Measurements from ENCODE around the gene LRCOL1. TPM values are rescaled to one million over a fixed set of nuclear protein-coding genes. Genes with fewer than 3 reads are reported as not detected.
A peak's percentile ranks its signal among the peaks of the same experiment; 100 is the strongest.

Gene LRCOL1
- total RNA-seq, 1 experiment from 2014 or later = 0.24 TPM

- ATAC-seq = peak; percentile 31
- POLR2A ChIA-PET = no interaction called here
Observed at GRCh38 chr12:132583411-132583710, 27.0 kb downstream of the LRCOL1 start.

DNA sequence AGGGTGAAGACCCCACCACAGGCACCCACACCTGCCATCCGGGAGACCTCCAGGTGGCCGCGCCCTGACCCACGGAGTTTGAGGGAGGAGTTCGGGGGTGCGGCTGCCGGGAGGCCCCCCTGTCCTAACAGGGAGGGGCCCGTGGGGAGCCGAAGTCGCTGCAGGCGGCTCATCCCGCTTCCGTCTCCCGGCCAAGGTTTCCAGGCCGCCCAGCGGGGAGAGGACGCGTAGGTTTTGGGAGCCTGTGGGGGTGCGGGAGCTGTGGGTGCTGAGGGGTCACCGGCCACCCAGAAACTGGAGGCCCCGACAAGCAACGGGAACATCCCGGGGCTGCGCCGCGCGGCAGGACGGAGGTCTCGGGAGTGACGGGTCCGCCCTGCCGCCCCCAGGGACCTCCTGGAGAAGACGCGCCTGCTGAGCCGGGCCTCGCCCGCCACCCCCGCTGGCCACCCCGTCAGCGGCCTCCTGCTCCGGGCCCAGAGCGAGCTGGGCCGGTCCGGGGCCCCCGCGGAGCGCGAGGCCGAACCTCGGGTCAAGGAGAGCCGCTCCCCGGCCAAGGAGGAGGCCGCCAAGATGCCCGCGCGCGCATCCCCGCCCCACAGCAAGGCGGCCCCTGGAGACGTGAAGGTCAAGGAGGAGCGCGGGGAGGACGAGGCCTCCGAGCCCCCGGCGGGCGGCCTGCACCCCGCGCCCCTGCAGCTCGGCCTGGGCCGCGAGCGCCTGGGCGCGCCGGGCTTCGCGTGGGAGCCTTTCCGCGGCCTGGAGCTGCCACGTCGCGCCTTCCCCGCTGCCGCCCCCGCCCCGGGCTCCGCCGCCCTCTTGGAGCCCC, 27.6 kb downstream of the LRCOL1 start:
- ChIA-PET CTCF (interaction anchor here (0.8 to 3.0 kb wide), 6 partner anchors 16 to 168 kb away, joined by 3 to 17 read pairs (median 6); no protein-coding TSS in a partner anchor), POLR2A (interaction anchor here (0.9 kb wide), 1 partner anchor 13 kb away, joined by 3 read pairs; no protein-coding TSS in a partner anchor)
- H3K9me3 Mint-ChIP-seq = no peaks in the 10 kb centered on the region
- peak overlapping the region; percentile 59 for H3K4me3 Mint-ChIP-seq
- no peak for DNase-seq (ENCODE audit: low spot score)
- peaks cover 58% of the 10 kb centered on the region for H3K27me3 Mint-ChIP-seq (ENCODE audit: low read depth)
- no peak overlapping the region for H3K27ac Mint-ChIP-seq
- peaks cover 5% of the 10 kb centered on the region for H3K36me3 Mint-ChIP-seq
- peaks cover 5% of the 10 kb centered on the region for H3K4me1 Mint-ChIP-seq
- peak; percentile 2 for ATAC-seq
- TF ChIP-seq MXD4 (CRISPR knock-in tag; IDR thresholded peaks at IDR 0.05; ENCODE audit: borderline replicate concordance) (no peak), SOX15 (CRISPR knock-in tag; IDR thresholded peaks at IDR 0.05) (no peak), E2F1 (CRISPR knock-in tag; IDR thresholded peaks at IDR 0.05) (no peak), HMGA2 (CRISPR knock-in tag; IDR thresholded peaks at IDR 0.05) (no peak), ATF2 (CRISPR knock-in tag; IDR thresholded peaks at IDR 0.05; ENCODE audit: borderline replicate concordance, low read depth) (no peak), ZNF416 (CRISPR knock-in tag; IDR thresholded peaks at IDR 0.05) (peak; percentile 5; the same call in 1 of the 2 replicates), SP1 (CRISPR knock-in tag; conservative IDR thresholded peaks at IDR 0.05) (0 out of 2 replicates have a peak, but pooled peaks have one; percentile 25), ETV6 (CRISPR knock-in tag; IDR thresholded peaks at IDR 0.05) (no peak), CREM (CRISPR knock-in tag; IDR thresholded peaks at IDR 0.05) (peak; percentile 19; the same call in 1 of the 2 replicates), JAZF1 (CRISPR knock-in tag; IDR thresholded peaks at IDR 0.05) (no peak), NR2C2 (CRISPR knock-in tag; IDR thresholded peaks at IDR 0.05) (no peak), FOXK1 (CRISPR knock-in tag; IDR thresholded peaks at IDR 0.05) (no peak), SMAD4 (CRISPR knock-in tag; IDR thresholded peaks at IDR 0.05) (no peak), NFE2L1 (CRISPR knock-in tag; IDR thresholded peaks at IDR 0.05) (no peak), ESRRA (CRISPR knock-in tag; IDR thresholded peaks at IDR 0.05; ENCODE audit: borderline replicate concordance) (no peak), NFYB (CRISPR knock-in tag; conservative IDR thresholded peaks at IDR 0.05; ENCODE audit: low read depth) (0 out of 2 replicates have a peak, but pooled peaks have one; percentile 24), PRRX2 (CRISPR knock-in tag; IDR thresholded peaks at IDR 0.05) (no peak), TCF7 (CRISPR knock-in tag; IDR thresholded peaks at IDR 0.05; ENCODE audit: low read depth) (no peak), ZNF232 (CRISPR knock-in tag; IDR thresholded peaks at IDR 0.05) (no peak)
- TF ChIP-seq, protein P1, sequence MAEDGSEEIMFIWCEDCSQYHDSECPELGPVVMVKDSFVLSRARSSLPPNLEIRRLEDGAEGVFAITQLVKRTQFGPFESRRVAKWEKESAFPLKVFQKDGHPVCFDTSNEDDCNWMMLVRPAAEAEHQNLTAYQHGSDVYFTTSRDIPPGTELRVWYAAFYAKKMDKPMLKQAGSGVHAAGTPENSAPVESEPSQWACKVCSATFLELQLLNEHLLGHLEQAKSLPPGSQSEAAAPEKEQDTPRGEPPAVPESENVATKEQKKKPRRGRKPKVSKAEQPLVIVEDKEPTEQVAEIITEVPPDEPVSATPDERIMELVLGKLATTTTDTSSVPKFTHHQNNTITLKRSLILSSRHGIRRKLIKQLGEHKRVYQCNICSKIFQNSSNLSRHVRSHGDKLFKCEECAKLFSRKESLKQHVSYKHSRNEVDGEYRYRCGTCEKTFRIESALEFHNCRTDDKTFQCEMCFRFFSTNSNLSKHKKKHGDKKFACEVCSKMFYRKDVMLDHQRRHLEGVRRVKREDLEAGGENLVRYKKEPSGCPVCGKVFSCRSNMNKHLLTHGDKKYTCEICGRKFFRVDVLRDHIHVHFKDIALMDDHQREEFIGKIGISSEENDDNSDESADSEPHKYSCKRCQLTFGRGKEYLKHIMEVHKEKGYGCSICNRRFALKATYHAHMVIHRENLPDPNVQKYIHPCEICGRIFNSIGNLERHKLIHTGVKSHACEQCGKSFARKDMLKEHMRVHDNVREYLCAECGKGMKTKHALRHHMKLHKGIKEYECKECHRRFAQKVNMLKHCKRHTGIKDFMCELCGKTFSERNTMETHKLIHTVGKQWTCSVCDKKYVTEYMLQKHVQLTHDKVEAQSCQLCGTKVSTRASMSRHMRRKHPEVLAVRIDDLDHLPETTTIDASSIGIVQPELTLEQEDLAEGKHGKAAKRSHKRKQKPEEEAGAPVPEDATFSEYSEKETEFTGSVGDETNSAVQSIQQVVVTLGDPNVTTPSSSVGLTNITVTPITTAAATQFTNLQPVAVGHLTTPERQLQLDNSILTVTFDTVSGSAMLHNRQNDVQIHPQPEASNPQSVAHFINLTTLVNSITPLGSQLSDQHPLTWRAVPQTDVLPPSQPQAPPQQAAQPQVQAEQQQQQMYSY (CRISPR knock-in tag; IDR thresholded peaks at IDR 0.05) = peak; percentile 68; the same call in 1 of the 2 replicates
- TF ChIP-seq, protein P2, sequence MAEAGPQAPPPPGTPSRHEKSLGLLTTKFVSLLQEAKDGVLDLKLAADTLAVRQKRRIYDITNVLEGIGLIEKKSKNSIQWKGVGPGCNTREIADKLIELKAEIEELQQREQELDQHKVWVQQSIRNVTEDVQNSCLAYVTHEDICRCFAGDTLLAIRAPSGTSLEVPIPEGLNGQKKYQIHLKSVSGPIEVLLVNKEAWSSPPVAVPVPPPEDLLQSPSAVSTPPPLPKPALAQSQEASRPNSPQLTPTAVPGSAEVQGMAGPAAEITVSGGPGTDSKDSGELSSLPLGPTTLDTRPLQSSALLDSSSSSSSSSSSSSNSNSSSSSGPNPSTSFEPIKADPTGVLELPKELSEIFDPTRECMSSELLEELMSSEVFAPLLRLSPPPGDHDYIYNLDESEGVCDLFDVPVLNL (CRISPR knock-in tag; IDR thresholded peaks at IDR 0.05; ENCODE audit: borderline replicate concordance, low read depth) = no peak
- TF ChIP-seq, protein P3, sequence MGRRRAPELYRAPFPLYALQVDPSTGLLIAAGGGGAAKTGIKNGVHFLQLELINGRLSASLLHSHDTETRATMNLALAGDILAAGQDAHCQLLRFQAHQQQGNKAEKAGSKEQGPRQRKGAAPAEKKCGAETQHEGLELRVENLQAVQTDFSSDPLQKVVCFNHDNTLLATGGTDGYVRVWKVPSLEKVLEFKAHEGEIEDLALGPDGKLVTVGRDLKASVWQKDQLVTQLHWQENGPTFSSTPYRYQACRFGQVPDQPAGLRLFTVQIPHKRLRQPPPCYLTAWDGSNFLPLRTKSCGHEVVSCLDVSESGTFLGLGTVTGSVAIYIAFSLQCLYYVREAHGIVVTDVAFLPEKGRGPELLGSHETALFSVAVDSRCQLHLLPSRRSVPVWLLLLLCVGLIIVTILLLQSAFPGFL (CRISPR knock-in tag; IDR thresholded peaks at IDR 0.05; ENCODE audit: borderline replicate concordance) = no peak
- TF ChIP-seq, protein P4, sequence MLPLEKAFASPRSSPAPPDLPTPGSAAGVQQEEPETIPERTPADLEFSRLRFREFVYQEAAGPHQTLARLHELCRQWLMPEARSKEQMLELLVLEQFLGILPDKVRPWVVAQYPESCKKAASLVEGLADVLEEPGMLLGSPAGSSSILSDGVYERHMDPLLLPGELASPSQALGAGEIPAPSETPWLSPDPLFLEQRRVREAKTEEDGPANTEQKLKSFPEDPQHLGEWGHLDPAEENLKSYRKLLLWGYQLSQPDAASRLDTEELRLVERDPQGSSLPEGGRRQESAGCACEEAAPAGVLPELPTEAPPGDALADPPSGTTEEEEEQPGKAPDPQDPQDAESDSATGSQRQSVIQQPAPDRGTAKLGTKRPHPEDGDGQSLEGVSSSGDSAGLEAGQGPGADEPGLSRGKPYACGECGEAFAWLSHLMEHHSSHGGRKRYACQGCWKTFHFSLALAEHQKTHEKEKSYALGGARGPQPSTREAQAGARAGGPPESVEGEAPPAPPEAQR (CRISPR knock-in tag; IDR thresholded peaks at IDR 0.05) = no peak

More at GRCh38 chr12:132583411-132583710, 27.0 kb downstream of the LRCOL1 start:
- DNase-seq (ENCODE audit: low spot score) = no peak
- H3K27me3 Mint-ChIP-seq (ENCODE audit: low read depth) = peaks cover 64% of the 10 kb centered on the region
- H3K4me1 Mint-ChIP-seq = peaks cover 5% of the 10 kb centered on the region
- H3K9me3 Mint-ChIP-seq = no peaks in the 10 kb centered on the region
- TF ChIP-seq RELA (CRISPR knock-in tag; IDR thresholded peaks at IDR 0.05; ENCODE audit: borderline replicate concordance) (no peak), CREM (CRISPR knock-in tag; IDR thresholded peaks at IDR 0.05) (0 out of 2 replicates have a peak, but pooled peaks have one; percentile 9), TCF7 (CRISPR knock-in tag; IDR thresholded peaks at IDR 0.05; ENCODE audit: low read depth) (no peak), ZNF423 (CRISPR knock-in tag; IDR thresholded peaks at IDR 0.05) (peak; percentile 22; the same call in 1 of the 2 replicates)
- CTCF ChIA-PET = interaction anchor here (0.8 to 3.0 kb wide), 5 partner anchors 16 to 169 kb away, joined by 3 to 17 read pairs (median 7); no protein-coding TSS in a partner anchor
- 0 out of 2 replicates have a peak, but pooled peaks cover 2% of the 10 kb centered on the region for H3K36me3 Mint-ChIP-seq
- no peak overlapping the region for H3K27ac Mint-ChIP-seq
- H3K4me3 Mint-ChIP-seq = no peak overlapping the region
